Measurements from ENCODE around the gene AGBL4. TPM values are rescaled to one million over a fixed set of nuclear protein-coding genes. Genes with fewer than 3 reads are reported as not detected.

Gene AGBL4
- total RNA-seq, 4 donors from 2014 or later, result 0.13 TPM; not detected in 3

- H3K27ac ChIP-seq (replicated peaks in 1 of 4), result no peak overlapping the region
- DNase-seq (ENCODE audit: extremely low spot score), result no peak
- H3K36me3 ChIP-seq, result no peaks in the 10 kb centered on the region
- H3K9me3 ChIP-seq, result no peaks in the 10 kb centered on the region
- H3K4me1 ChIP-seq, result no peaks in the 10 kb centered on the region
- intact Hi-C loops (cut with DNase I), result no loop called here
- no peaks in the 10 kb centered on the region for H3K27me3 ChIP-seq
- H3K4me3 ChIP-seq, result no peak overlapping the region
- no peak for TF ChIP-seq EP300 (IDR thresholded peaks at IDR 0.05)
- TF ChIP-seq POLR2AphosphoS5 (IDR thresholded peaks at IDR 0.05), result no peak
- no peak for TF ChIP-seq CTCF (IDR thresholded peaks at IDR 0.05)
- no peak for TF ChIP-seq POLR2A (IDR thresholded peaks at IDR 0.05; ENCODE audit: low read depth)
- WGBS, result 83% methylated on average over 5 of the region's 5 CpGs
Observed at GRCh38 chr1:48640836-48641492, 1382.8 kb downstream of the AGBL4 start.

GRCh38 chr1:48629867-48630266, 1393.9 kb downstream of the AGBL4 start:
- intact Hi-C loops (cut with DNase I), result no loop called here
- WGBS, result 90% methylated on average over 3 of the region's 3 CpGs
- TF ChIP-seq POLR2AphosphoS5 (IDR thresholded peaks at IDR 0.05), result no peak
- no peak for TF ChIP-seq CTCF (IDR thresholded peaks at IDR 0.05)
- no peak for TF ChIP-seq POLR2A (IDR thresholded peaks at IDR 0.05; ENCODE audit: low read depth)
- TF ChIP-seq EP300 (IDR thresholded peaks at IDR 0.05), result no peak
- no peak overlapping the region for H3K27ac ChIP-seq (replicated peaks in 1 of 4)
- H3K9me3 ChIP-seq, result no peaks in the 10 kb centered on the region
- no peak for DNase-seq (ENCODE audit: extremely low spot score)
- no peak overlapping the region for H3K4me3 ChIP-seq
- no peaks in the 10 kb centered on the region for H3K36me3 ChIP-seq
- H3K27me3 ChIP-seq, result no peaks in the 10 kb centered on the region
- H3K4me1 ChIP-seq, result peaks cover 0 to 11% (median 10%) of the 10 kb centered on the region in 4 donors

GRCh38 chr1:48627486-48627885, 1396.3 kb downstream of the AGBL4 start:
- Histone ChIP-seq H3K27ac (replicated peaks in 1 of 4) (no peak overlapping the region), H3K4me1 (peaks cover 0 to 11% (median 10%) of the 10 kb centered on the region in 4 donors), H3K9me3 (no peaks in the 10 kb centered on the region), H3K36me3 (no peaks in the 10 kb centered on the region), H3K27me3 (no peaks in the 10 kb centered on the region), H3K4me3 (no peak overlapping the region)
- no peak for DNase-seq (ENCODE audit: extremely low spot score)
- WGBS, result 1% methylated on average over 5 of the region's 5 CpGs
- TF ChIP-seq POLR2AphosphoS5 (IDR thresholded peaks at IDR 0.05), result no peak
- TF ChIP-seq CTCF (IDR thresholded peaks at IDR 0.05), result no peak
- TF ChIP-seq POLR2A (IDR thresholded peaks at IDR 0.05; ENCODE audit: low read depth), result no peak
- no peak for TF ChIP-seq EP300 (IDR thresholded peaks at IDR 0.05)
- intact Hi-C loops (cut with DNase I), result no loop called here

- no peak for TF ChIP-seq POLR2AphosphoS5 (IDR thresholded peaks at IDR 0.05)
- no peak for TF ChIP-seq EP300 (IDR thresholded peaks at IDR 0.05)
- TF ChIP-seq POLR2A (IDR thresholded peaks at IDR 0.05; ENCODE audit: low read depth), result no peak
- no peak for TF ChIP-seq CTCF (IDR thresholded peaks at IDR 0.05)
- WGBS, result 74% methylated on average over 9 of the region's 9 CpGs
- H3K36me3 ChIP-seq, result no peaks in the 10 kb centered on the region
- no peak overlapping the region for H3K4me3 ChIP-seq
- H3K27me3 ChIP-seq, result no peaks in the 10 kb centered on the region
- H3K9me3 ChIP-seq, result no peaks in the 10 kb centered on the region
- DNase-seq (ENCODE audit: extremely low spot score), result no peak
- H3K4me1 ChIP-seq, result peaks cover 0 to 3% (median 0%) of the 10 kb centered on the region in 4 donors
- no peak overlapping the region for H3K27ac ChIP-seq (replicated peaks in 1 of 4)
- intact Hi-C loops (cut with DNase I), result no loop called here
Observed at GRCh38 chr1:48619539-48619938, 1404.2 kb downstream of the AGBL4 start.

- no peak overlapping the region for H3K4me3 ChIP-seq
- no peaks in the 10 kb centered on the region for H3K27me3 ChIP-seq
- TF ChIP-seq POLR2A (IDR thresholded peaks at IDR 0.05; ENCODE audit: low read depth), result no peak
- no peak for TF ChIP-seq POLR2AphosphoS5 (IDR thresholded peaks at IDR 0.05)
- no peak for TF ChIP-seq EP300 (IDR thresholded peaks at IDR 0.05)
- no peak for TF ChIP-seq CTCF (IDR thresholded peaks at IDR 0.05)
- 65% methylated on average over 3 of the region's 3 CpGs for WGBS
- H3K9me3 ChIP-seq, result no peaks in the 10 kb centered on the region
- no peak overlapping the region for H3K27ac ChIP-seq (replicated peaks in 1 of 4)
- H3K36me3 ChIP-seq, result no peaks in the 10 kb centered on the region
- peaks cover 0 to 3% (median 0%) of the 10 kb centered on the region in 4 donors for H3K4me1 ChIP-seq
- no peak for DNase-seq (ENCODE audit: extremely low spot score)
- intact Hi-C loops (cut with DNase I), result no loop called here
Observed at GRCh38 chr1:48617252-48617651, 1406.5 kb downstream of the AGBL4 start.
